ENCODE measurements around the gene HIBADH.

Gene HIBADH

DNA sequence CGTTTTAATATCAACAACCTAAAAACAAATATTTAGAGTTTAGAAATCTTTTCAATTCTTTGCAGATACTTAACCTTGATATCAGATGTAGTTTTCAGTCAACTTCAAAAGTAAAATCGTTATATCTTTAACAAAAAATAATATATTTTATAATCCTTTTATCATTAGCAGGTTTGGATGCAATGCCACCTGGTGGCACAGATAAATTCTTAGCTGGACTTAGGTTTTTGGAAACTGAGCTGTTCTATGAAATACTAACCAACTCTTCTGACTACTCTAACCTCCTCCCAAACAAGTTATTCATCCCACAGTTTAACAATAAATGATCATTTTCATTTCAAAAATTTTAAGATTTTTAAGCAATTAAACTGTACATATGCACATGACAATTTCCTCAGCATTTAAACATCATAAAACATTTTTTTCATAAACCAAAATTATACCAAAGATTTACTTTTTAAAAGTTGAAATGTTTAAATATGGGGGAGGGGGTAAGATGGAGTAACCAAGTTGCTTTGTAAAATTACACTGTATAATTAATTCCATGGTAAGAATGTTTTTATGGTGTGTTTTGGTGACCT lies 56.9 kb downstream of the HIBADH start:
- no peaks in the 10 kb centered on the region for H3K9me3 ChIP-seq (ENCODE audit: control insufficient read depth, insufficient read depth, low read depth, low read length)
- H3K36me3 ChIP-seq (ENCODE audit: control insufficient read depth in 2 of 2, insufficient read depth in 1 of 2, low read length in 2 of 2) = no peaks in the 10 kb centered on the region
- CTCF ChIA-PET = interaction anchor here (0.6 to 3.5 kb wide), 14 partner anchors 20 to 410 kb away, joined by 3 to 18 read pairs (median 4); no protein-coding TSS in a partner anchor
- peak overlapping the region; percentile 85 for H3K27ac ChIP-seq (ENCODE audit: extremely low read depth, low read depth, low read length)
- H3K4me1 ChIP-seq (ENCODE audit: control insufficient read depth, insufficient read depth, low read length) = peaks cover 48% of the 10 kb centered on the region
- H3K4me3 ChIP-seq (ENCODE audit: low read depth, low read length) = no peak overlapping the region
- POLR2A ChIA-PET = interaction anchor here (0.9 to 1.7 kb wide), 9 partner anchors 57 to 436 kb away, joined by 3 to 8 read pairs (median 5); partner anchors contain the start of genes HIBADH and HOXA11
- TF ChIP-seq ZNF529 (tag by site-specific recombination; IDR thresholded peaks at IDR 0.05; ENCODE audit: insufficient replicate concordance) = no peak
- TF ChIP-seq ZNF112 (tag by site-specific recombination; IDR thresholded peaks at IDR 0.05) = no peak
- 0 out of 2 replicates have a peak, but pooled peaks have one; percentile 11 for TF ChIP-seq ZNF660 (tag by site-specific recombination; IDR thresholded peaks at IDR 0.05)
- peak; percentile 62; the same call in 1 of the 2 replicates for TF ChIP-seq ZNF341 (tag by site-specific recombination; IDR thresholded peaks at IDR 0.05; ENCODE audit: low read depth)

DNA sequence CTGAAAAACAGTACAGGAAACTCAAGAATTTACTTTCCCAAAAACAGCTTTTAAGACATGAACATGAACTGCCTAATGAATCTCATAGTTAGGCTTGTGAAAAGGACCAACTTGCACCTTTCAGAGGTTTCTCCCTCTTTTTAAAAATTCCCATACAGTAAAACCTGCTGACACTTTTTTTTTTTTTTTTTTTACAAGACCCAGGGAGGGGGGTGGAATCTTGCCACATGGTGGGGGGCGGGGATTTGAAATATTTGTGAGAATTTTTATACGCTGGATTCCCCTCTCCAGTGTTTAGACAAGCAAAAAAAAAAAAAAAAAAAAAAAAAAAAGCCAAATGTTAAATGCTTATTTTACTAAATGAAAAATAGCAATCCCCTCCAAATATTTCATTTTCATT lies 57.4 kb downstream of the HIBADH start:
- Histone ChIP-seq H3K4me1 (ENCODE audit: control insufficient read depth, insufficient read depth, low read length) (peaks cover 43% of the 10 kb centered on the region), H3K4me3 (ENCODE audit: low read depth, low read length) (no peak overlapping the region), H3K9me3 (ENCODE audit: control insufficient read depth, insufficient read depth, low read depth, low read length) (no peaks in the 10 kb centered on the region), H3K36me3 (ENCODE audit: control insufficient read depth in 2 of 2, insufficient read depth in 1 of 2, low read length in 2 of 2) (no peaks in the 10 kb centered on the region), H3K27ac (ENCODE audit: extremely low read depth, low read depth, low read length) (no peak overlapping the region)
- ChIA-PET CTCF (interaction anchor here (0.5 to 3.5 kb wide), 11 partner anchors 13 to 1734 kb away, joined by 3 to 18 read pairs (median 4); no protein-coding TSS in a partner anchor), POLR2A (interaction anchor here (0.7 to 1.5 kb wide), 4 partner anchors 132 to 421 kb away, joined by 3 to 5 read pairs (median 4); partner anchors contain the start of gene HOXA11)
- TF ChIP-seq, protein P1, sequence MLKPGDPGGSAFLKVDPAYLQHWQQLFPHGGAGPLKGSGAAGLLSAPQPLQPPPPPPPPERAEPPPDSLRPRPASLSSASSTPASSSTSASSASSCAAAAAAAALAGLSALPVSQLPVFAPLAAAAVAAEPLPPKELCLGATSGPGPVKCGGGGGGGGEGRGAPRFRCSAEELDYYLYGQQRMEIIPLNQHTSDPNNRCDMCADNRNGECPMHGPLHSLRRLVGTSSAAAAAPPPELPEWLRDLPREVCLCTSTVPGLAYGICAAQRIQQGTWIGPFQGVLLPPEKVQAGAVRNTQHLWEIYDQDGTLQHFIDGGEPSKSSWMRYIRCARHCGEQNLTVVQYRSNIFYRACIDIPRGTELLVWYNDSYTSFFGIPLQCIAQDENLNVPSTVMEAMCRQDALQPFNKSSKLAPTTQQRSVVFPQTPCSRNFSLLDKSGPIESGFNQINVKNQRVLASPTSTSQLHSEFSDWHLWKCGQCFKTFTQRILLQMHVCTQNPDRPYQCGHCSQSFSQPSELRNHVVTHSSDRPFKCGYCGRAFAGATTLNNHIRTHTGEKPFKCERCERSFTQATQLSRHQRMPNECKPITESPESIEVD (tag by site-specific recombination; IDR thresholded peaks at IDR 0.05) = peak; percentile 69; the same call in 1 of the 2 replicates
- TF ChIP-seq MYNN (tag by site-specific recombination; IDR thresholded peaks at IDR 0.05; ENCODE audit: borderline replicate concordance) = no peak
- TF ChIP-seq, protein P2, sequence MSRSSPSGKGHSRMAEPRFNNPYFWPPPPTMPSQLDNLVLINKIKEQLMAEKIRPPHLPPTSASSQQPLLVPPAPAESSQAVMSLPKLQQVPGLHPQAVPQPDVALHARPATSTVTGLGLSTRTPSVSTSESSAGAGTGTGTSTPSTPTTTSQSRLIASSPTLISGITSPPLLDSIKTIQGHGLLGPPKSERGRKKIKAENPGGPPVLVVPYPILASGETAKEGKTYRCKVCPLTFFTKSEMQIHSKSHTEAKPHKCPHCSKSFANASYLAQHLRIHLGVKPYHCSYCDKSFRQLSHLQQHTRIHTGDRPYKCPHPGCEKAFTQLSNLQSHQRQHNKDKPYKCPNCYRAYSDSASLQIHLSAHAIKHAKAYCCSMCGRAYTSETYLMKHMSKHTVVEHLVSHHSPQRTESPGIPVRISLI (tag by site-specific recombination; IDR thresholded peaks at IDR 0.05) = 0 out of 2 replicates have a peak, but pooled peaks have one; percentile 20

DNA sequence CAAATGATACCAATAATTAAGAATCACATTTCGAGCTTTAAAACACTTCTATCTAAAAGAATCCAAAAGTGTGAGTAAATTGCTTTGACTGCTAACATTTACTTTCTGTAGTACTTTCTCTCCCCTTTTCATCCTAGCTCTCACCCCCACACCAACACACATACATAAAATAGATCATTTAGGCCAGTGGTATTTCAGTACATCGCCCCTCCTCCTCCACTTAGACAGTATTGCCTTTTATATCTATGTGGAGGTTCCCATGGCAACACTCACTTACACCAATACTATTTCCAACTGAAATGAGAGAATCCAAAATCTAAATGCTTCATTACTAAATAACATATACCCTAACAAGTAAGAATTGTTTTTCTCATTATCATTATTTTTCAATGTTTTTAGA lies 58.9 kb downstream of the HIBADH start:
- POLR2A ChIA-PET = interaction anchor here (0.6 kb wide), 1 partner anchor 420 kb away, joined by 3 read pairs; no protein-coding TSS in a partner anchor
- TF ChIP-seq BCL11A (tag by site-specific recombination; IDR thresholded peaks at IDR 0.05; ENCODE audit: low read depth) (no peak), PRDM1 (tag by site-specific recombination; IDR thresholded peaks at IDR 0.05) (peak; percentile 85)
- CTCF ChIA-PET = interaction anchor here (0.6 to 3.5 kb wide), 5 partner anchors 16 to 408 kb away, joined by 3 to 18 read pairs (median 7); no protein-coding TSS in a partner anchor
- H3K4me1 ChIP-seq (ENCODE audit: control insufficient read depth, insufficient read depth, low read length) = peaks cover 41% of the 10 kb centered on the region
- no peaks in the 10 kb centered on the region for H3K9me3 ChIP-seq (ENCODE audit: control insufficient read depth, insufficient read depth, low read depth, low read length)
- H3K4me3 ChIP-seq (ENCODE audit: low read depth, low read length) = no peak overlapping the region
- H3K36me3 ChIP-seq (ENCODE audit: control insufficient read depth in 2 of 2, insufficient read depth in 1 of 2, low read length in 2 of 2) = no peaks in the 10 kb centered on the region
- H3K27ac ChIP-seq (ENCODE audit: extremely low read depth, low read depth, low read length) = no peak overlapping the region

DNA sequence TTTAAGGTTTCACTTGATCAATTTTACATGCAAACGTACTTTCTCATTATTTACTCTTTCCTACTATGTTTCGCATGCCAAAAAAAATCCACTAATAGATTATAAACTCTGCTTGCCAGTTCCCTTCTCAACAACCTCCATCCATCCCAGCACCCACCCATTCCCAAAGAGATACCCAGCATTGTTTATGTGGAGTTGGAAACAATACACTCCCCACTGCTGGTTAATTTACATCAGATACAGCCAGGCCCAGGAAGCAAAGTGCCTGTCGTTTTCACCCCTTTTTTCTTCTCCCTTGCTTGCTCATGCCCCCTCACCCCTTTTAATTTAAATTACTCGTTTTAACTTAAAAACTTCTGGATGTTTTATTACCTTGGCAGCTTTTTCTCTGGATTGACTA lies 59.9 kb downstream of the HIBADH start:
- H3K4me1 ChIP-seq (ENCODE audit: control insufficient read depth, insufficient read depth, low read length) = peaks cover 32% of the 10 kb centered on the region
- CTCF ChIA-PET = interaction anchor here (0.7 to 1.3 kb wide), 2 partner anchors 182 to 376 kb away, joined by 4 to 7 read pairs; no protein-coding TSS in a partner anchor
- POLR2A ChIA-PET = interaction anchor here (0.7 kb wide), 1 partner anchor 9 kb away, joined by 3 read pairs; no protein-coding TSS in a partner anchor

More for the DNA sequence above, 59.9 kb downstream of the HIBADH start:
- H3K9me3 ChIP-seq (ENCODE audit: control insufficient read depth, insufficient read depth, low read depth, low read length) = no peaks in the 10 kb centered on the region
- H3K4me3 ChIP-seq (ENCODE audit: low read depth, low read length) = no peak overlapping the region
- no peaks in the 10 kb centered on the region for H3K36me3 ChIP-seq (ENCODE audit: control insufficient read depth in 2 of 2, insufficient read depth in 1 of 2, low read length in 2 of 2)
- H3K27ac ChIP-seq (ENCODE audit: extremely low read depth, low read depth, low read length) = no peak overlapping the region
- no peak for TF ChIP-seq ZNF311 (tag by site-specific recombination; IDR thresholded peaks at IDR 0.05; ENCODE audit: borderline replicate concordance)
- TF ChIP-seq, protein P1 (tag by site-specific recombination; IDR thresholded peaks at IDR 0.05) = no peak
- TF ChIP-seq OSR2 (tag by site-specific recombination; IDR thresholded peaks at IDR 0.05) = no peak
- no peak for TF ChIP-seq ZNF266 (tag by site-specific recombination; IDR thresholded peaks at IDR 0.05; ENCODE audit: low read depth)
- no peak for TF ChIP-seq ZNF707 (tag by site-specific recombination; IDR thresholded peaks at IDR 0.05)
- TF ChIP-seq, protein P3, sequence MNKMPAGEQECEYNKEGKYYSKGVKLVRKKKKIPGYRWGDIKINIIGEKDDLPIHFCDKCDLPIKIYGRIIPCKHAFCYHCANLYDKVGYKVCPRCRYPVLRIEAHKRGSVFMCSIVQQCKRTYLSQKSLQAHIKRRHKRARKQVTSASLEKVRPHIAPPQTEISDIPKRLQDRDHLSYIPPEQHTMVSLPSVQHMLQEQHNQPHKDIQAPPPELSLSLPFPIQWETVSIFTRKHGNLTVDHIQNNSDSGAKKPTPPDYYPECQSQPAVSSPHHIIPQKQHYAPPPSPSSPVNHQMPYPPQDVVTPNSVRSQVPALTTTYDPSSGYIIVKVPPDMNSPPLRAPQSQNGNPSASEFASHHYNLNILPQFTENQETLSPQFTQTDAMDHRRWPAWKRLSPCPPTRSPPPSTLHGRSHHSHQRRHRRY (tag by site-specific recombination; IDR thresholded peaks at IDR 0.05) = no peak
- TF ChIP-seq SP2 (tag by site-specific recombination; IDR thresholded peaks at IDR 0.05) = no peak
- no peak for TF ChIP-seq YY1 (tag by site-specific recombination; IDR thresholded peaks at IDR 0.05)

All from HEK293 (cell line).